ENCODE measurements around the gene DOK7.

The DOK7 gene

GRCh38 chr4:3462790-3463415, at the start of gene DOK7:
DOK7 (plus strand) TSS chr4:3463306; CDS start chr4:3463376, 70 bp downstream.
- no peak for DNase-seq

- DNase-seq, result no peak
Measured at GRCh38 chr4:3413675-3414420, 49.3 kb upstream of the DOK7 start.

- peak; percentile 10 for DNase-seq
Measured at GRCh38 chr4:3414421-3415279, 48.5 kb upstream of the DOK7 start.

GRCh38 chr4:3415471-3416141, 47.5 kb upstream of the DOK7 start:
- DNase-seq, result no peak

GRCh38 chr4:3416270-3416669, 46.8 kb upstream of the DOK7 start:
- no peak for DNase-seq

- no peak for DNase-seq
Measured at GRCh38 chr4:3416821-3417221, 46.3 kb upstream of the DOK7 start.

- no peak for DNase-seq
Measured at GRCh38 chr4:3417448-3417847, 45.7 kb upstream of the DOK7 start.

- DNase-seq, result no peak
Measured at GRCh38 chr4:3418029-3418762, 44.9 kb upstream of the DOK7 start.

GRCh38 chr4:3419836-3420605, 43.1 kb upstream of the DOK7 start:
- DNase-seq, result no peak

- no peak for DNase-seq
Measured at GRCh38 chr4:3420606-3420955, 42.5 kb upstream of the DOK7 start.

GRCh38 chr4:3420956-3421355, 42.1 kb upstream of the DOK7 start:
- DNase-seq, result no peak

GRCh38 chr4:3421470-3421869, 41.6 kb upstream of the DOK7 start:
- DNase-seq, result no peak

GRCh38 chr4:3422241-3422801, 40.8 kb upstream of the DOK7 start:
- DNase-seq, result no peak

- no peak for DNase-seq
Measured at GRCh38 chr4:3422808-3423297, 40.3 kb upstream of the DOK7 start.

GRCh38 chr4:3423406-3423805, 39.7 kb upstream of the DOK7 start:
- no peak for DNase-seq

GRCh38 chr4:3423952-3424351, 39.2 kb upstream of the DOK7 start:
- DNase-seq, result no peak

- no peak for DNase-seq
Measured at GRCh38 chr4:3424522-3425095, 38.5 kb upstream of the DOK7 start.

GRCh38 chr4:3426465-3427133, 36.5 kb upstream of the DOK7 start:
- no peak for DNase-seq

GRCh38 chr4:3427134-3427476, 36.0 kb upstream of the DOK7 start:
- no peak for DNase-seq

- DNase-seq, result no peak
Measured at GRCh38 chr4:3427706-3428446, 35.2 kb upstream of the DOK7 start.
